Activated B cell treated with CpG ODN at 0.5 μM for 24 hours (primary cell): ENCODE data around the gene TFAM. TPM values are rescaled to one million over a fixed set of nuclear protein-coding genes. Genes with fewer than 3 reads are reported as not detected.

Source experiments
- ATAC-seq: fragments of 200-7000 bp; cut with Tn5 transposase; one replicate; pipeline ENCODE4 v1.10.0; 2021; ENCODE audit warnings: low read depth, mild to moderate bottlenecking, moderate library complexity
- CTCF ChIA-PET: fragments of 350-600 bp; sonication (Branson Sonifier 250); formaldehyde crosslinking; loops from one replicate; lab custom pipeline; 2021; ENCODE audit warnings: antibody characterized with exemption; lab: Charles Lee
- POLR2A ChIA-PET: fragments of 350-600 bp; sonication (Branson Sonifier 250); formaldehyde crosslinking; loops from one replicate; lab custom pipeline; 2021; ENCODE audit warnings: antibody characterized with exemption; lab: Charles Lee
- DNase-seq: peaks from one replicate; pipeline ENCODE4 v3.0.0; 2022
- H3K27ac Mint-ChIP-seq: one replicate; pipeline ENCODE4 v1.8.0; 2020; ENCODE audit warnings: mixed read lengths
- H3K27me3 Mint-ChIP-seq: one replicate; pipeline ENCODE4 v1.8.0; 2021; ENCODE audit warnings: mixed read lengths
- H3K36me3 Mint-ChIP-seq: one replicate; pipeline ENCODE4 v1.8.0; 2021; ENCODE audit warnings: low read depth, mixed read lengths
- H3K4me1 Mint-ChIP-seq: one replicate; pipeline ENCODE4 v1.8.0; 2021; ENCODE audit warnings: mixed read lengths
- H3K4me3 Mint-ChIP-seq: one replicate; pipeline ENCODE4 v1.8.0; 2020; ENCODE audit warnings: mild to moderate bottlenecking, mixed read lengths
- H3K9me3 Mint-ChIP-seq: one replicate; pipeline ENCODE4 v1.8.0; 2020; ENCODE audit warnings: mixed read lengths
- CTCF ChIP-seq: fragments of 200-600 bp; IDR thresholded peaks from one replicate; pipeline ENCODE4 v1.8.0; 2022; ENCODE audit warnings: antibody characterized with exemption, mild to moderate bottlenecking
- intact Hi-C: fragments of 100-400 bp; cut with micrococcal nuclease; formaldehyde crosslinking; loops from one replicate; pipeline ENCODE4 v1.15.1; 2024
- total RNA-seq: library from RNA; stranded (reverse); gene quantifications from 2 replicates; pipeline ENCODE4 v1.2.3, GENCODE V29; 2022

The TFAM gene
- total RNA-seq, 1 donor from 2014 or later, result 60.2 TPM

- peaks cover 10% of the 10 kb centered on the region for H3K27me3 Mint-ChIP-seq
- CTCF ChIA-PET, result no interaction called here
These were observed 53.2 kb downstream of the TFAM start for GRCh38 chr10:58438340-58438871.

GRCh38 chr10:58438986-58439385 is 53.8 kb downstream of the TFAM start:
- ChIA-PET POLR2A (no interaction called here), CTCF (no interaction called here)
- TF ChIP-seq CTCF, result no peak
- Mint-ChIP-seq H3K4me3 (no peak overlapping the region), H3K27ac (no peak overlapping the region), H3K4me1 (no peaks in the 10 kb centered on the region), H3K9me3 (peaks cover 12% of the 10 kb centered on the region), H3K27me3 (peaks cover 7% of the 10 kb centered on the region), H3K36me3 (no peaks in the 10 kb centered on the region)
- ATAC-seq (no peak), DNase-seq (no peak)
- intact Hi-C loops, result no loop called here

More at GRCh38 chr10:58438340-58438871, 53.2 kb downstream of the TFAM start:
- H3K36me3 Mint-ChIP-seq, result no peaks in the 10 kb centered on the region
- no peak for TF ChIP-seq CTCF
- POLR2A ChIA-PET, result no interaction called here
- intact Hi-C loops, result no loop called here
- H3K4me3 Mint-ChIP-seq, result no peak overlapping the region
- no peaks in the 10 kb centered on the region for H3K4me1 Mint-ChIP-seq
- H3K9me3 Mint-ChIP-seq, result peaks cover 12% of the 10 kb centered on the region
- ATAC-seq, result no peak
- H3K27ac Mint-ChIP-seq, result no peak overlapping the region
- DNase-seq, result no peak

- H3K36me3 Mint-ChIP-seq, result no peaks in the 10 kb centered on the region
- TF ChIP-seq CTCF, result no peak
- peaks cover 12% of the 10 kb centered on the region for H3K9me3 Mint-ChIP-seq
- ATAC-seq (no peak), DNase-seq (no peak)
- no peak overlapping the region for H3K27ac Mint-ChIP-seq
- POLR2A ChIA-PET, result no interaction called here
- CTCF ChIA-PET, result no interaction called here
- peaks cover 7% of the 10 kb centered on the region for H3K27me3 Mint-ChIP-seq
- H3K4me1 Mint-ChIP-seq, result no peaks in the 10 kb centered on the region
- intact Hi-C loops, result no loop called here
- H3K4me3 Mint-ChIP-seq, result no peak overlapping the region
These were observed 54.6 kb downstream of the TFAM start for GRCh38 chr10:58439632-58440364.

- H3K27ac Mint-ChIP-seq, result no peak overlapping the region
These were observed 55.3 kb downstream of the TFAM start for GRCh38 chr10:58440484-58440883.

More at GRCh38 chr10:58440484-58440883, 55.3 kb downstream of the TFAM start:
- TF ChIP-seq CTCF, result no peak
- Mint-ChIP-seq H3K27me3 (peaks cover 7% of the 10 kb centered on the region), H3K9me3 (peaks cover 12% of the 10 kb centered on the region), H3K4me1 (no peaks in the 10 kb centered on the region), H3K4me3 (no peak overlapping the region), H3K36me3 (no peaks in the 10 kb centered on the region)
- POLR2A ChIA-PET, result no interaction called here
- CTCF ChIA-PET, result no interaction called here
- ATAC-seq (no peak), DNase-seq (no peak)
- intact Hi-C loops, result no loop called here
